ENCODE data around the gene EIF3K. TPM values are rescaled to one million over a fixed set of nuclear protein-coding genes. Genes with fewer than 3 reads are reported as not detected.
A peak's percentile ranks its signal among the peaks of the same experiment; 100 is the strongest.

Gene EIF3K
- total RNA-seq, 1 experiment from 2014 or later = 408 TPM

- no peak overlapping the region for H3K4me3 ChIP-seq (ENCODE audit: insufficient read depth, low read depth, low read length)
- no peak for DNase-seq
- H3K27me3 ChIP-seq (ENCODE audit: control insufficient read depth, insufficient read depth, low read length) = no peaks in the 10 kb centered on the region
- peaks cover 2% of the 10 kb centered on the region for H3K36me3 ChIP-seq (replicated peaks; ENCODE audit: control insufficient read depth, insufficient read depth, low read length)
Measured at GRCh38 chr19:38676023-38676877, 57.3 kb downstream of the EIF3K start.

GRCh38 chr19:38676878-38677646 is 58.1 kb downstream of the EIF3K start:
- Histone ChIP-seq H3K36me3 (replicated peaks; ENCODE audit: control insufficient read depth, insufficient read depth, low read length) (peaks cover 2% of the 10 kb centered on the region), H3K4me3 (ENCODE audit: insufficient read depth, low read depth, low read length) (no peak overlapping the region), H3K27me3 (ENCODE audit: control insufficient read depth, insufficient read depth, low read length) (no peaks in the 10 kb centered on the region)
- no peak for DNase-seq

- DNase-seq = no peak
- Histone ChIP-seq H3K27me3 (ENCODE audit: control insufficient read depth, insufficient read depth, low read length) (no peaks in the 10 kb centered on the region), H3K4me3 (ENCODE audit: insufficient read depth, low read depth, low read length) (no peak overlapping the region), H3K36me3 (replicated peaks; ENCODE audit: control insufficient read depth, insufficient read depth, low read length) (peaks cover 2% of the 10 kb centered on the region)
Measured at GRCh38 chr19:38678217-38678890, 59.4 kb downstream of the EIF3K start.

GRCh38 chr19:38678891-38679494 is 60.0 kb downstream of the EIF3K start:
- DNase-seq = no peak
- no peak overlapping the region for H3K4me3 ChIP-seq (ENCODE audit: insufficient read depth, low read depth, low read length)
- H3K27me3 ChIP-seq (ENCODE audit: control insufficient read depth, insufficient read depth, low read length) = no peaks in the 10 kb centered on the region
- peaks cover 2% of the 10 kb centered on the region for H3K36me3 ChIP-seq (replicated peaks; ENCODE audit: control insufficient read depth, insufficient read depth, low read length)

- no peak for DNase-seq
- H3K4me3 ChIP-seq (ENCODE audit: insufficient read depth, low read depth, low read length) = no peak overlapping the region
- peaks cover 2% of the 10 kb centered on the region for H3K36me3 ChIP-seq (replicated peaks; ENCODE audit: control insufficient read depth, insufficient read depth, low read length)
- H3K27me3 ChIP-seq (ENCODE audit: control insufficient read depth, insufficient read depth, low read length) = no peaks in the 10 kb centered on the region
Measured at GRCh38 chr19:38679839-38680238, 60.9 kb downstream of the EIF3K start.

- H3K27me3 ChIP-seq (ENCODE audit: control insufficient read depth, insufficient read depth, low read length) = no peaks in the 10 kb centered on the region
- H3K36me3 ChIP-seq (replicated peaks; ENCODE audit: control insufficient read depth, insufficient read depth, low read length) = peaks cover 2% of the 10 kb centered on the region
- no peak for DNase-seq
- no peak overlapping the region for H3K4me3 ChIP-seq (ENCODE audit: insufficient read depth, low read depth, low read length)
Measured at GRCh38 chr19:38682195-38682867, 63.3 kb downstream of the EIF3K start.

- no peak for DNase-seq
- Histone ChIP-seq H3K4me3 (ENCODE audit: insufficient read depth, low read depth, low read length) (no peak overlapping the region), H3K27me3 (ENCODE audit: control insufficient read depth, insufficient read depth, low read length) (no peaks in the 10 kb centered on the region), H3K36me3 (replicated peaks; ENCODE audit: control insufficient read depth, insufficient read depth, low read length) (peaks cover 2% of the 10 kb centered on the region)
Measured at GRCh38 chr19:38682872-38683392, 63.9 kb downstream of the EIF3K start.

GRCh38 chr19:38683393-38684077 is 64.5 kb downstream of the EIF3K start:
- no peak overlapping the region for H3K4me3 ChIP-seq (ENCODE audit: insufficient read depth, low read depth, low read length)
- no peaks in the 10 kb centered on the region for H3K27me3 ChIP-seq (ENCODE audit: control insufficient read depth, insufficient read depth, low read length)
- peaks cover 2% of the 10 kb centered on the region for H3K36me3 ChIP-seq (replicated peaks; ENCODE audit: control insufficient read depth, insufficient read depth, low read length)
- peak; percentile 82 for DNase-seq

GRCh38 chr19:38684078-38684861 is 65.3 kb downstream of the EIF3K start:
- no peak for DNase-seq
- Histone ChIP-seq H3K4me3 (ENCODE audit: insufficient read depth, low read depth, low read length) (no peak overlapping the region), H3K27me3 (ENCODE audit: control insufficient read depth, insufficient read depth, low read length) (no peaks in the 10 kb centered on the region), H3K36me3 (replicated peaks; ENCODE audit: control insufficient read depth, insufficient read depth, low read length) (no peaks in the 10 kb centered on the region; the same call in none of the 2 replicates)

- no peak overlapping the region for H3K4me3 ChIP-seq (ENCODE audit: insufficient read depth, low read depth, low read length)
- H3K36me3 ChIP-seq (replicated peaks; ENCODE audit: control insufficient read depth, insufficient read depth, low read length) = no peaks in the 10 kb centered on the region; the same call in 1 of the 2 replicates
- no peak for DNase-seq
- no peaks in the 10 kb centered on the region for H3K27me3 ChIP-seq (ENCODE audit: control insufficient read depth, insufficient read depth, low read length)
Measured at GRCh38 chr19:38684862-38685665, 66.1 kb downstream of the EIF3K start.

GRCh38 chr19:38685666-38686529 is 66.9 kb downstream of the EIF3K start:
- Histone ChIP-seq H3K36me3 (replicated peaks; ENCODE audit: control insufficient read depth, insufficient read depth, low read length) (no peaks in the 10 kb centered on the region; the same call in 1 of the 2 replicates), H3K27me3 (ENCODE audit: control insufficient read depth, insufficient read depth, low read length) (no peaks in the 10 kb centered on the region), H3K4me3 (ENCODE audit: insufficient read depth, low read depth, low read length) (no peak overlapping the region)
- DNase-seq = peak; percentile 58
